Measurements from ENCODE around the gene ARL9. TPM values are rescaled to one million over a fixed set of nuclear protein-coding genes. Genes with fewer than 3 reads are reported as not detected.
A peak's percentile ranks its signal among the peaks of the same experiment; 100 is the strongest.

The ARL9 gene
- 0.25 TPM for polyA plus RNA-seq (ENCODE audit: insufficient read length)

GRCh38 chr4:56505269-56506130 lies at the start of gene ARL9:
TSS of gene ARL9 (plus strand) at chr4:56505791. CDS start at chr4:56505863, 72 bp downstream.
- peak; percentile 50 for DNase-seq

GRCh38 chr4:56460085-56460484 lies 45.5 kb upstream of the ARL9 start:
- DNase-seq, result no peak

GRCh38 chr4:56462157-56462556 lies 43.4 kb upstream of the ARL9 start:
- DNase-seq, result no peak

- DNase-seq, result no peak
These were observed 41.9 kb upstream of the ARL9 start for GRCh38 chr4:56463711-56464110.

- no peak for DNase-seq
These were observed 41.0 kb upstream of the ARL9 start for GRCh38 chr4:56464581-56464980.

GRCh38 chr4:56465599-56466295 lies 39.8 kb upstream of the ARL9 start:
- DNase-seq, result no peak

GRCh38 chr4:56466296-56466761 lies 39.3 kb upstream of the ARL9 start:
- DNase-seq, result peak; percentile 7

GRCh38 chr4:56466910-56467283 lies 38.7 kb upstream of the ARL9 start:
- DNase-seq, result no peak

GRCh38 chr4:56467284-56468096 lies 38.1 kb upstream of the ARL9 start, which contains the start of gene SRP72:
TSS of gene SRP72 (plus strand) at chr4:56467617. CDS start at chr4:56467636, 19 bp downstream.
- peak; percentile 92 for DNase-seq

GRCh38 chr4:56468097-56468422 lies 37.5 kb upstream of the ARL9 start:
- peak; percentile 31 for DNase-seq

- no peak for DNase-seq
These were observed 35.9 kb upstream of the ARL9 start for GRCh38 chr4:56469489-56470210.

GRCh38 chr4:56475917-56476316 lies 29.7 kb upstream of the ARL9 start:
- no peak for DNase-seq

GRCh38 chr4:56477192-56477702 lies 28.3 kb upstream of the ARL9 start:
- DNase-seq, result no peak

GRCh38 chr4:56480691-56481090 lies 24.9 kb upstream of the ARL9 start:
- DNase-seq, result no peak

GRCh38 chr4:56496241-56496640 lies 9.3 kb upstream of the ARL9 start:
- DNase-seq, result no peak

- peak; percentile 33 for DNase-seq
These were observed 5.5 kb downstream of the ARL9 start for GRCh38 chr4:56511098-56511497.

- DNase-seq, result no peak
These were observed 6.6 kb downstream of the ARL9 start for GRCh38 chr4:56512166-56512565.

- no peak for DNase-seq
These were observed 7.9 kb downstream of the ARL9 start for GRCh38 chr4:56513517-56513916.

- DNase-seq, result peak; percentile 71
These were observed 24.9 kb downstream of the ARL9 start for GRCh38 chr4:56530269-56531148.

GRCh38 chr4:56531149-56531770 lies 25.7 kb downstream of the ARL9 start:
- DNase-seq, result no peak
